Uterus (tissue), 2 donors: ENCODE data around the gene NOL12.

Experiments used
- POLR2A ChIP-seq, 2 donors: fragments of 450-650 bp; IDR thresholded peaks; one replicate each; pipeline ENCODE4 v1.6.1; 2016; ENCODE audit warnings: antibody characterized with exemption in 2 of 2, mild to moderate bottlenecking in 1 of 2, moderate library complexity in 1 of 2
- TF ChIP-seq, protein P1 (sequence below), 4 experiments: fragments of 200-600 bp in 2 of 4; fragments of 450-650 bp in 2 of 4; sonication (generic) in 2 of 4; IDR thresholded peaks; one replicate each; pipeline ENCODE4 v1.5.1; 2016 to 2019; ENCODE audit warnings: antibody characterized with exemption in 4 of 4, mild to moderate bottlenecking in 2 of 4, moderate library complexity in 1 of 4

DNA sequence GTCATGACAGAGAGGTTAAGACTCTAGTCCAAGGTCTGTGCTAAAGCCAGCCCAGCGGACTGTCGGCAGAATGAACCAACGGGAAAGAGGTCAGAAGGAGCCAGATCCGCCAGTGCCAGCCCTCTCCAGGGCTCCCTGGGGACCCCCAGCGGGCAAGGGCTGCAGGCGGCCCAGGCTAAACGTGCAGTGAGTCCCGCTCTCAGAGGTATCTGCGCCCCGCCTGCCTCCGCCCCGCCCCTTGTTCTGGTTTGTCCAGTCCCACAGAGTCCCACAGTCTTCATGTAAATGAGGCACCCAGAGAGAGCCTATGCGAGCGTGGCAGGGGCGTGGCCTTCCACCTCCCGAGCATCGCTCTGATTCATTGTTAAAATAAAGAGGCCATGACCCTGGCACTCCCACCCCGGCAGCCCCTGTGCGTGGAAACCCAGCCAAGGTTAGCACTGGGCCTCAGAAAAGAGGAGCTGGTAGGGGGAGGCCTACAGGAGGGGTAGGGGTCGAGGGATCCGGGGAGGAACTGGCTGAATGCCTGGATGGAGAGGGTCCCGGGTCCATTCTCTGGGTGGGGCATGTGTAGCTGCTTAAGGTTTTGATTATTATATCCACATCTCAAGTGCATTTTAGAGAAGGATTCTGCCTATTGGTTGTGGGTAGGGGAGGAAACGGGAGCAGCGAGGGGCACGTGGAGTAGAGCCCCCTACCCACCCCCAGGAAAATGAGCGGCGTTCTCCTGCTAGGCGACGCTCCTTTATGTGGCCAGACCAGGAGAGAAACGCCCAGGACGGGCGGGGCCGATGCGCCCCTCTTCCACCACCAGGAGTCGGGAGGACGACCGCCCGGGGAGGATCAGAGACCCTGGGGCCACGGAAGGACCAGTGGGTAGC is 10.8 kb downstream of the NOL12 start, which contains the start of gene TRIOBP:
- TF ChIP-seq, protein P1, sequence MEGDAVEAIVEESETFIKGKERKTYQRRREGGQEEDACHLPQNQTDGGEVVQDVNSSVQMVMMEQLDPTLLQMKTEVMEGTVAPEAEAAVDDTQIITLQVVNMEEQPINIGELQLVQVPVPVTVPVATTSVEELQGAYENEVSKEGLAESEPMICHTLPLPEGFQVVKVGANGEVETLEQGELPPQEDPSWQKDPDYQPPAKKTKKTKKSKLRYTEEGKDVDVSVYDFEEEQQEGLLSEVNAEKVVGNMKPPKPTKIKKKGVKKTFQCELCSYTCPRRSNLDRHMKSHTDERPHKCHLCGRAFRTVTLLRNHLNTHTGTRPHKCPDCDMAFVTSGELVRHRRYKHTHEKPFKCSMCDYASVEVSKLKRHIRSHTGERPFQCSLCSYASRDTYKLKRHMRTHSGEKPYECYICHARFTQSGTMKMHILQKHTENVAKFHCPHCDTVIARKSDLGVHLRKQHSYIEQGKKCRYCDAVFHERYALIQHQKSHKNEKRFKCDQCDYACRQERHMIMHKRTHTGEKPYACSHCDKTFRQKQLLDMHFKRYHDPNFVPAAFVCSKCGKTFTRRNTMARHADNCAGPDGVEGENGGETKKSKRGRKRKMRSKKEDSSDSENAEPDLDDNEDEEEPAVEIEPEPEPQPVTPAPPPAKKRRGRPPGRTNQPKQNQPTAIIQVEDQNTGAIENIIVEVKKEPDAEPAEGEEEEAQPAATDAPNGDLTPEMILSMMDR (IDR thresholded peaks at IDR 0.05): peak; percentile 21 to 67 (median 58)
- no peak for TF ChIP-seq POLR2A (IDR thresholded peaks at IDR 0.05)
